GM19452 (cell line): ENCODE data around the gene MRPS34.

Source experiments
- ATAC-seq: cut with Tn5 transposase; IDR thresholded peaks from one replicate; pipeline ENCODE4 v1.9.1; 2021; ENCODE audit not compliant: unreplicated experiment

MRPS34 gene

GRCh38 chr16:1794908-1795666 lies 22.2 kb upstream of the MRPS34 start:
- ATAC-seq: no peak

DNA sequence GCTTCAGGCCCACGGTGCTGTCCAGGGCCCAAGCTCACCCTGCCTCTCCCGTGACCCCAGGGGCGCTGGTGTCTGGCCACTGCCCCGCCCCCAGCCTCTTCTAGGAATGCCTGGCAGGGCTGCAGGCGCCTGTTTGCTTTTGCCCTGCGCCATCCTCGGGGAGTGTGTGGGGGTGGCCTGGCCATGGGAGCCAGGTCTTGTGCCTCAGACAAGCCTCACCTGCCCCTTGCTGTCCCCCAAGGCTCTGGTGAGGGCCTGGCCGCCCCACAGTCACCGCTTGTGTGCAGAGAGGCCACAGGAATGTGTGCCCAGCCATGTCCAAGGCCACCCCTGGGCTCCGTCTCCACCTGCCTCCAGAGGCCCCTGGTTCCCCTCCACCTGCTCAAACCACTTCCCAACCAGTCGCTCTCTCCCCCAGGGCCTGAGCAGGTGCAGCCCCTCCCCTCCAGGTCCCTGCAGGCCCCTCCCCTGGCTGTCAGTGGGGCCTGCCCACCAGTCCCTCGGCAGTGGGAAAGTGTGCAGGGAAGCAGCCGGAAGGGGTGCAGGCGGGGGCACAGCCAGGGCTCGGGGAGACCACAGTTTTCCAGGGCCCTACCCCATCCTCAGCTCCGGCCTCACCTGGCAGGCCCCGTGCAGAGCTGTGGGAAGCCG lies 21.4 kb upstream of the MRPS34 start:
- ATAC-seq: no peak

- ATAC-seq: no peak
Measured at GRCh38 chr16:1793578-1794220, 20.8 kb upstream of the MRPS34 start, which contains the start of gene IGFALS. Gene IGFALS (minus strand): TSS chr16:1793705. CDS start chr16:1793652, 53 bp downstream.

- ATAC-seq: no peak
Measured at GRCh38 chr16:1792836-1793577, 20.1 kb upstream of the MRPS34 start.

DNA sequence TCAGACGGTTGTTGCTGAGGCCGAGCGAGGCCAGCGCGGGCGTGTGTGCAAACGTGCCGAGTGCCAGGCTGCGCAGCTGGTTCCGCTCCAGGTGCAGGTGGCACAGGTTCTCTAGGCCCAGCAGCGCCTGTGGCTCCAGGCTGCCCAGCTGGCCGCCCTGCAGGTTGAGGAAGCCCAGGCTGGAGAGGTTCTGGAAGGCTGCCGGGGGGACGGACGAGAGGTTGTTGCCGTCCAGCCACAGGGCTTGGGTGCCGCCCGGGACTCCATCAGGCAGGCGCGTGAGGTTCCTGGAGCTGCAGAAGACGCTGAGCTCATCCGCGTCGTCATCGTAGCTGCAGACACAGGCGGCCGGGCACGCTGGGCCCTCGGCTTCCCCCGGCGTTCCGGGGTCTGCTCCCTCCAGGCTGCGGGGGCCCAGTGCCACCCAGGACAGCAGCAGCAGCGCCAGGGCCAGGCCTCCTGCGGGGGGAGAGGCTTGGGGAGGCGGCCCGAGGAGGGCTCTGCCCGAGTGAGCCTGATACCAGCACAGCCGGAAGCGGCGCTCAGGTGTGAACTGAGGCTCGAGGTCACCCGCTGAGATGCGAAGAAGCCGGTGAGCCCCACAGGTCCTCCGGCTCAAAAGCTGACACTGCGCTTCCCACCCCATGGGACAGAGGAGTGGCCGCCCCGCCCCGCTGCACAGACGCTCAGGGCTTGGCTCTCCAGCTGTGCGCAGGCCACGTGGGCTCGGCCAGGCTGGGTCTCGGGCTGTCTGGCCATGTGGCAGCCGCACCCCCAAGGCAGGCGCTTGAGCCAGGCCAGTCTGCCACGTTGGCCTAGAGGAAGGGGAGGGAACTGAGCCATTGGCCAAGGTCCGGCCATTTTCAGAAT lies 19.2 kb upstream of the MRPS34 start:
- ATAC-seq: no peak

DNA sequence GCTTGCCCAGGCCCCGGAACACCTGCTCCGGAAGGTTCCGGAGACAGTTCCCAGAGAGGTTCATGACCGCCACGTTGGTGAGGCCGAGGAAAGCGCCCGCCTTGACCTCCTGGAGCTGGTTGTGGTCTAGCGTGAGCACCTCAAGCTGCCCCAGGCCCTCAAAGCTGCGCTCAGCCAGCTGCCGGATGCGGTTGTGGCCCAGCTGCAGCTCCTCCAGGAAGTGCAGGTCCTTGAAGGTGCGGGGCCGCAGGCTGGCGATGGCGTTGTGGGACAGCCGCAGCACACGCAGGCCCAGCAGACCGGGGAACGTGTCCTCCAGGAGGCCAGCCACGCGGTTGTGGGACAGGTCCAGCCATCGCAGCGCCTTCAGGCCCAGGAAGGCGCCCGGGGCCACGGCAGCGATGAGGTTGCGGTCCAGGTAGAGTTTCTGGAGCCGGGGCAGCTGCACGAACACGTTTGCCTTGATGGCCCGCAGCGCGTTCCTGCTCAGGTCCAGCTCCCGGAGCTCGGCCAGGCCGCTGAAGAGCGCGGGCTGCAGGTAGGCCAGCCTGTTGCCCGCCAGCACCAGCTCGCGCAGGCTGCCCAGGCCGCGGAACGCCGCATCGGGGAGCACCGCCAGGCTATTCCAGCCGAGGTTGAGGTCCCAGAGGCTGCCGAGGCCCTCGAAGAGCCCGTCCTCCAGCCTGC lies 18.5 kb upstream of the MRPS34 start:
- ATAC-seq: no peak

GRCh38 chr16:1790611-1791255 lies 17.8 kb upstream of the MRPS34 start:
- no peak for ATAC-seq

- no peak for ATAC-seq
Measured at GRCh38 chr16:1790261-1790610, 17.3 kb upstream of the MRPS34 start.

DNA sequence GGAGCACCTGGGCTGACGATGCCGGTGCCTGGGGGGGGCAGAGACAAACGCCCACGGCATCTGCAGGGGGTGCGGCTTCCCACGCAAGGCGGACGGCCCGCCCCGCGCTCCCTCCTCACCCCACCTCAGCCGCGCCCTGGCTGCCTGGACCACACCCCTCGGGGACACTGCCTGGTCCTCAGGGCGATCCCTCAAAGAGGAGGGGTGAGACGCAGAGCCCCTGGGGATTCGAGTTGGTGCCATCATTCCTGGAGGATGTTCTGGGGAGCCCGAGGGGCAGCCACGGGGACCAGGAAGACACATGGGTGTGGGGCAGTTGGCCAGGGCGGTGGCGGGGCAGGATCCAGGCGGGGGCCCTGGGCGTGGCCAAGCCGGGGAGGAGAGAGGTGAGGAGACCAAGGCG lies 16.7 kb upstream of the MRPS34 start:
- ATAC-seq: no peak

DNA sequence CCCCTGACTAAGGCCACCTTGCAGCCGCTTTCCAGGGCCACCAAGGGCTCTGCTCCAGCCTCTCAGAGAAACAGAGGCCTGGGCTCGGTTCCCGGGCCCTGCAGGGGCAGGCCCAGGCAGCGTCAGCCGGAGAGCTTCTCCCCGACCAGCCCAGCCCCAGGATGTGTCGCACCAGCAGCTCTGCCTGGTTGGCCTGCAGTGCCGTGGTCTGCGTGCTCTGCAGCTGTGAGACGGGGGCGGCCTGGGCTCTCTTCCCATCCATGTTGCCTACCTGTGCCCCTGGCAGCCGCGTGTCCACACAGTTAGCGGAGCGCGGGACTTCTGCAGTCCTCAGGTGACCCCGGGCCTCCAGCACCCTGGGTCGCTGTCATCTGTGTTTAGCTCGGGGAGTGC lies 15.8 kb upstream of the MRPS34 start:
- ATAC-seq: no peak

GRCh38 chr16:1788095-1788707 lies 15.3 kb upstream of the MRPS34 start:
- ATAC-seq: no peak

- no peak for ATAC-seq
Measured at GRCh38 chr16:1787322-1788094, 14.6 kb upstream of the MRPS34 start.

GRCh38 chr16:1787056-1787321 lies 14.1 kb upstream of the MRPS34 start:
- ATAC-seq: no peak

- ATAC-seq: no peak
Measured at GRCh38 chr16:1786242-1787055, 13.5 kb upstream of the MRPS34 start.

GRCh38 chr16:1785846-1786170 lies 12.9 kb upstream of the MRPS34 start:
- ATAC-seq: no peak

- ATAC-seq: no peak
Measured at GRCh38 chr16:1784977-1785845, 12.3 kb upstream of the MRPS34 start.
